ENCODE results near the gene ZNF726.
A peak's percentile ranks its signal among the peaks of the same experiment; 100 is the strongest.
"Not testable (repeated sequence)": the region's sequence is repeated elsewhere in the genome, so short reads cannot be mapped to it uniquely, and the experiment has no call there.

The ZNF726 gene

GRCh38 chr19:23882493-23882892 lies 32.2 kb upstream of the ZNF726 start:
- peak; percentile 12 for DNase-seq (ENCODE audit: low read depth)
- TF ChIP-seq POLR2A (IDR thresholded peaks at IDR 0.05; ENCODE audit: extremely low read depth, insufficient read length) (no peak), CTCF (IDR thresholded peaks at IDR 0.05; ENCODE audit: low read depth, low read length) (no peak), MAX (IDR thresholded peaks at IDR 0.05; ENCODE audit: low read depth, low read length) (no peak), MYC (IDR thresholded peaks at IDR 0.05; ENCODE audit: low read depth, low read length) (no peak)
- H3K4me3 ChIP-seq (ENCODE audit: low read depth, low read length) = no peak overlapping the region

GRCh38 chr19:23884363-23884762 lies 30.3 kb upstream of the ZNF726 start:
- DNase-seq (ENCODE audit: low read depth) = no peak
- H3K4me3 ChIP-seq (ENCODE audit: low read depth, low read length) = no peak overlapping the region
- TF ChIP-seq CTCF (IDR thresholded peaks at IDR 0.05; ENCODE audit: low read depth, low read length) (no peak), MYC (IDR thresholded peaks at IDR 0.05; ENCODE audit: low read depth, low read length) (no peak), MAX (IDR thresholded peaks at IDR 0.05; ENCODE audit: low read depth, low read length) (no peak), POLR2A (IDR thresholded peaks at IDR 0.05; ENCODE audit: extremely low read depth, insufficient read length) (no peak)

- TF ChIP-seq MYC (IDR thresholded peaks at IDR 0.05; ENCODE audit: low read depth, low read length) (no peak), CTCF (IDR thresholded peaks at IDR 0.05; ENCODE audit: low read depth, low read length) (no peak), POLR2A (IDR thresholded peaks at IDR 0.05; ENCODE audit: extremely low read depth, insufficient read length) (no peak), MAX (IDR thresholded peaks at IDR 0.05; ENCODE audit: low read depth, low read length) (no peak)
- no peak for DNase-seq (ENCODE audit: low read depth)
- no peak overlapping the region for H3K4me3 ChIP-seq (ENCODE audit: low read depth, low read length)
Measured at GRCh38 chr19:23887642-23888041, 27.0 kb upstream of the ZNF726 start.

GRCh38 chr19:23896096-23896495 lies 18.6 kb upstream of the ZNF726 start:
- H3K4me3 ChIP-seq (ENCODE audit: low read depth, low read length); DNase-seq (ENCODE audit: low read depth): not testable (repeated sequence)

- no peak for TF ChIP-seq POLR2A (IDR thresholded peaks at IDR 0.05; ENCODE audit: extremely low read depth, insufficient read length)
- no peak for TF ChIP-seq MYC (IDR thresholded peaks at IDR 0.05; ENCODE audit: low read depth, low read length)
- TF ChIP-seq MAX (IDR thresholded peaks at IDR 0.05; ENCODE audit: low read depth, low read length) = no peak
- no peak for TF ChIP-seq CTCF (IDR thresholded peaks at IDR 0.05; ENCODE audit: low read depth, low read length)
- H3K4me3 ChIP-seq (ENCODE audit: low read depth, low read length) = no peak overlapping the region
- no peak for DNase-seq (ENCODE audit: low read depth)
Measured at GRCh38 chr19:23896912-23897311, 17.8 kb upstream of the ZNF726 start.

- TF ChIP-seq MAX (IDR thresholded peaks at IDR 0.05; ENCODE audit: low read depth, low read length) (no peak), MYC (IDR thresholded peaks at IDR 0.05; ENCODE audit: low read depth, low read length) (no peak), POLR2A (IDR thresholded peaks at IDR 0.05; ENCODE audit: extremely low read depth, insufficient read length) (no peak), CTCF (IDR thresholded peaks at IDR 0.05; ENCODE audit: low read depth, low read length) (no peak)
- no peak overlapping the region for H3K4me3 ChIP-seq (ENCODE audit: low read depth, low read length)
- no peak for DNase-seq (ENCODE audit: low read depth)
Measured at GRCh38 chr19:23901360-23901759, 13.3 kb upstream of the ZNF726 start.

Data from NB4 (cell line).